Measurements from ENCODE around the gene HOXC5.

HOXC5 gene

GRCh38 chr12:54032627-54033100, at the start of gene HOXC5:
HOXC5 (plus strand) TSS chr12:54033050; CDS start chr12:54033123, 73 bp downstream.
- no peak for TF ChIP-seq POLR2A (IDR thresholded peaks at IDR 0.05; ENCODE audit: low read depth, low read length)
- DNase-seq (ENCODE audit: insufficient read length, low spot score) (peak; percentile 83), FAIRE-seq (no peak)

GRCh38 chr12:53983568-53983949, 49.3 kb upstream of the HOXC5 start:
- no peak for DNase-seq (ENCODE audit: insufficient read length, low spot score)
- TF ChIP-seq POLR2A (IDR thresholded peaks at IDR 0.05; ENCODE audit: low read depth, low read length) = no peak
- FAIRE-seq = no peak

- FAIRE-seq (no peak), DNase-seq (ENCODE audit: insufficient read length, low spot score) (no peak)
- no peak for TF ChIP-seq POLR2A (IDR thresholded peaks at IDR 0.05; ENCODE audit: low read depth, low read length)
These were observed 48.8 kb upstream of the HOXC5 start for GRCh38 chr12:53983950-53984572.

- DNase-seq (ENCODE audit: insufficient read length, low spot score) = peak; percentile 93
- TF ChIP-seq POLR2A (IDR thresholded peaks at IDR 0.05; ENCODE audit: low read depth, low read length) = no peak
- peak; percentile 68 for FAIRE-seq
These were observed 47.8 kb upstream of the HOXC5 start, which contains the start of gene HOXC10 for GRCh38 chr12:53984901-53985691. HOXC10 (plus strand) TSS chr12:53985146; CDS start chr12:53985260, 114 bp downstream.

GRCh38 chr12:53985692-53985993, 47.2 kb upstream of the HOXC5 start:
- DNase-seq (ENCODE audit: insufficient read length, low spot score) = no peak
- no peak for TF ChIP-seq POLR2A (IDR thresholded peaks at IDR 0.05; ENCODE audit: low read depth, low read length)
- FAIRE-seq = no peak

GRCh38 chr12:53985994-53986685, 46.7 kb upstream of the HOXC5 start:
- no peak for DNase-seq (ENCODE audit: insufficient read length, low spot score)
- no peak for TF ChIP-seq POLR2A (IDR thresholded peaks at IDR 0.05; ENCODE audit: low read depth, low read length)
- no peak for FAIRE-seq

GRCh38 chr12:53986686-53987483, 46.0 kb upstream of the HOXC5 start:
- DNase-seq (ENCODE audit: insufficient read length, low spot score) = no peak
- FAIRE-seq = no peak
- no peak for TF ChIP-seq POLR2A (IDR thresholded peaks at IDR 0.05; ENCODE audit: low read depth, low read length)

GRCh38 chr12:53987787-53988230, 45.0 kb upstream of the HOXC5 start:
- no peak for TF ChIP-seq POLR2A (IDR thresholded peaks at IDR 0.05; ENCODE audit: low read depth, low read length)
- DNase-seq (ENCODE audit: insufficient read length, low spot score) = no peak
- FAIRE-seq = no peak

- DNase-seq (ENCODE audit: insufficient read length, low spot score) = no peak
- TF ChIP-seq POLR2A (IDR thresholded peaks at IDR 0.05; ENCODE audit: low read depth, low read length) = no peak
- FAIRE-seq = no peak
These were observed 44.2 kb upstream of the HOXC5 start for GRCh38 chr12:53988541-53989226.

- DNase-seq (ENCODE audit: insufficient read length, low spot score) = no peak
- no peak for TF ChIP-seq POLR2A (IDR thresholded peaks at IDR 0.05; ENCODE audit: low read depth, low read length)
- no peak for FAIRE-seq
These were observed 43.4 kb upstream of the HOXC5 start for GRCh38 chr12:53989227-53990113.

- FAIRE-seq (no peak), DNase-seq (ENCODE audit: insufficient read length, low spot score) (no peak)
These were observed 42.4 kb upstream of the HOXC5 start for GRCh38 chr12:53990311-53991076.

More at GRCh38 chr12:53990311-53991076, 42.4 kb upstream of the HOXC5 start:
- TF ChIP-seq POLR2A (IDR thresholded peaks at IDR 0.05; ENCODE audit: low read depth, low read length) = no peak

Data from H54 (cell line).